Naive thymus-derived CD8-positive, alpha-beta T cell (primary cell): Measurements from ENCODE around the gene LSM12. TPM values are rescaled to one million over a fixed set of nuclear protein-coding genes. Genes with fewer than 3 reads are reported as not detected.
"Not testable (repeated sequence)": the region's sequence is repeated elsewhere in the genome, so short reads cannot be mapped to it uniquely, and the experiment has no call there.

Source experiments
- ATAC-seq, 2 donors: fragments of 150-1000 bp; cut with Tn5 transposase in 1 of 2; sonication (Bioruptor Pico), chemical (Tn5 transposase) in 1 of 2; 1 replicate in 1 of 2; 2 replicates in 1 of 2; pipeline ENCODE4 v1.10.0; 2021; ENCODE audit warnings: mild to moderate bottlenecking in 2 of 2, moderate library complexity in 2 of 2
- POLR2A ChIA-PET: fragments of 350-600 bp; sonication (Branson Sonifier 250); formaldehyde crosslinking; loops from one replicate; lab custom pipeline; 2021; ENCODE audit warnings: antibody characterized with exemption; lab: Charles Lee
- DNase-seq, 10 donors: peaks; one replicate each; pipeline versions ENCODE4 v3.0.0 to v3.0.0-alpha.2; 2020 to 2022
- H3K27ac Mint-ChIP-seq, 10 donors: one replicate each; pipeline ENCODE4 v1.8.0; 2020 to 2022; ENCODE audit warnings: mild to moderate bottlenecking in 10 of 10, mixed read lengths in 10 of 10, moderate library complexity in 4 of 10, inconsistent platforms in 1 of 10
- H3K27me3 Mint-ChIP-seq, 5 donors: one replicate each; pipeline ENCODE4 v1.8.0; 2021 to 2022; ENCODE audit warnings: mixed read lengths in 5 of 5
- H3K36me3 Mint-ChIP-seq, 3 donors: one replicate each; pipeline ENCODE4 v1.8.0; 2020 to 2022; ENCODE audit warnings: mixed read lengths in 3 of 3, mild to moderate bottlenecking in 2 of 3, inconsistent platforms in 1 of 3
- H3K4me1 Mint-ChIP-seq, 4 donors: one replicate each; pipeline ENCODE4 v1.8.0; 2021 to 2022; ENCODE audit warnings: mixed read lengths in 4 of 4
- H3K4me3 Mint-ChIP-seq, 10 donors: one replicate each; pipeline ENCODE4 v1.8.0; 2020 to 2022; ENCODE audit warnings: mild to moderate bottlenecking in 10 of 10, mixed read lengths in 10 of 10, moderate library complexity in 6 of 10, inconsistent platforms in 1 of 10
- H3K9me3 Mint-ChIP-seq, 9 donors: one replicate each; pipeline ENCODE4 v1.8.0; 2020 to 2022; ENCODE audit warnings: mixed read lengths in 9 of 9, mild to moderate bottlenecking in 3 of 9, inconsistent platforms in 1 of 9, moderate library complexity in 1 of 9
- polyA plus RNA-seq, 3 donors: library from polyadenylated mRNA; unstranded; fragments of 300-500 nt; fragmentation: Illumina TruSeq; gene quantifications; one replicate each; pipeline ENCODE4 v1.2.3, GENCODE V29; 2021
- total RNA-seq, 8 experiments: library from RNA in 2 of 8; stranded (reverse) in 2 of 8; gene quantifications; one replicate each; pipeline ENCODE4 v1.2.3 and lab custom pipeline; 2021 to 2026

Gene LSM12
- total and polyA plus RNA-seq, 5 experiments from 2014 or later, result 33.3 to 82.6 (median 63.4) TPM

GRCh38 chr17:44108440-44109311 is 42.2 kb upstream of the LSM12 start:
- DNase-seq (no peak), ATAC-seq (no peak)
- POLR2A ChIA-PET, result no interaction called here
- H3K36me3 Mint-ChIP-seq, result peaks cover 0 to 21% (median 0%) of the 10 kb centered on the region in 3 donors
- no peak overlapping the region for H3K4me3 Mint-ChIP-seq
- H3K9me3 Mint-ChIP-seq, result no peaks in the 10 kb centered on the region
- H3K4me1 Mint-ChIP-seq, result peaks cover 28 to 43% (median 38%) of the 10 kb centered on the region in 4 donors
- H3K27me3 Mint-ChIP-seq, result no peaks in the 10 kb centered on the region
- peak overlapping the region in 1 of 10 donors; percentile 21 for H3K27ac Mint-ChIP-seq

GRCh38 chr17:44106801-44107200 is 40.3 kb upstream of the LSM12 start:
- POLR2A ChIA-PET, result interaction anchor here (0.5 to 1.1 kb wide), 4 partner anchors 14 to 65 kb away, joined by 3 to 6 read pairs (median 4); partner anchors contain the start of gene HDAC5
- Mint-ChIP-seq H3K9me3 (no peaks in the 10 kb centered on the region), H3K36me3 (peaks cover 0 to 23% (median 2%) of the 10 kb centered on the region in 3 donors), H3K4me3 (no peak overlapping the region), H3K4me1 (peaks cover 18 to 32% (median 25%) of the 10 kb centered on the region in 4 donors), H3K27me3 (no peaks in the 10 kb centered on the region), H3K27ac (peak overlapping the region in 1 of 10 donors; percentile 35)
- DNase-seq, result no peak
- no peak for ATAC-seq

- Mint-ChIP-seq H3K4me3 (no peak overlapping the region), H3K27ac (no peak overlapping the region), H3K36me3 (peaks cover 0 to 25% (median 2%) of the 10 kb centered on the region in 3 donors), H3K9me3 (no peaks in the 10 kb centered on the region), H3K27me3 (no peaks in the 10 kb centered on the region), H3K4me1 (peaks cover 9 to 24% (median 19%) of the 10 kb centered on the region in 4 donors)
- no peak for DNase-seq
- ATAC-seq, result no peak
- POLR2A ChIA-PET, result interaction anchor here (0.6 kb wide), 1 partner anchor 405 kb away, joined by 3 read pairs; no protein-coding TSS in a partner anchor
Observed at GRCh38 chr17:44105941-44106340, 39.5 kb upstream of the LSM12 start.

- Mint-ChIP-seq H3K4me1 (peaks cover 6 to 20% (median 17%) of the 10 kb centered on the region in 4 donors), H3K27ac (no peak overlapping the region), H3K27me3 (no peaks in the 10 kb centered on the region)
Observed at GRCh38 chr17:44105483-44105882, 39.0 kb upstream of the LSM12 start.

DNA sequence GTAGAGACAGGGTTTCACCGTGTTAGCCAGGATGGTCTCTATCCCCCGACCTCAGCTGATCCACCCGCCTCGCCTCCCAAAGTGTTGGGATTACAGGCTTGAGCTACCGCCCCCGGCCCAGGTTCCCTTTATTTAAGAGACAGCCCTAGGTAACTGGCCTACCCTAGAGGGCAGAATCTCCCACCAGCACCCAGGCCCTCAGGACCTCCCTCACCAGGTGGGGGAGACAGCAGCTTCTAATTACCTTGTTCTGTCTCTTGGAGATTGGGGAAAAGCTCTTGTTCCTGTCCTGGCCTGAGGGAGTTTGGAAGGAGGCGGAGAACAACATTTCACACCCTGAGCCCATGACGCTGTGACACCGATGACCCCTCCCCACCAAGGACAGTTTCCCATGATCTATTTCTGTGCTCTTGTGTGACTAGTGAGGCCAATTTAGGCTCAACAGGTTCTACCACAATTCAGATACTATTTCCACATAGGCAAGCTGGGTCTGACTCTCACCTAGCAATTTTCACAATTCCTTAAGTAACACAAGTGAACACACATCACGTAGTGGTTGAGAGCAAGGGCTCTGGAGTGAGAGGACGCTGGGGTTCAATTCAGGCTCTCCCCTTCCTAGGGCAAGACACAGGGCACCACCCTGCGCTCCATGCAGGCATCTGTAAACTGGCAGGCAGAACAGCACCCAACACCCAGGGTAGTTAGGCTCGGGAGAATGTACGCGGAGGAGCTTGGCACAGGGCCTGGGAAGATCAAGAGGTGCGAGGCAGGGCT is 36.6 kb upstream of the LSM12 start:
- Mint-ChIP-seq H3K27ac (peak overlapping the region in 1 of 10 donors; percentile 57), H3K4me1 (peaks cover 6 to 19% (median 18%) of the 10 kb centered on the region in 4 donors), H3K27me3 (no peaks in the 10 kb centered on the region), H3K9me3 (no peaks in the 10 kb centered on the region), H3K36me3 (peaks cover 0 to 26% (median 2%) of the 10 kb centered on the region in 3 donors), H3K4me3 (no peak overlapping the region)
- ATAC-seq (no peak), DNase-seq (no peak)
- POLR2A ChIA-PET, result no interaction called here

More at GRCh38 chr17:44105483-44105882, 39.0 kb upstream of the LSM12 start:
- DNase-seq, result no peak
- Mint-ChIP-seq H3K4me3 (no peak overlapping the region), H3K36me3 (peaks cover 0 to 25% (median 2%) of the 10 kb centered on the region in 3 donors), H3K9me3 (no peaks in the 10 kb centered on the region)
- ATAC-seq, result no peak
- POLR2A ChIA-PET, result interaction anchor here (0.6 kb wide), 1 partner anchor 405 kb away, joined by 3 read pairs; no protein-coding TSS in a partner anchor

DNA sequence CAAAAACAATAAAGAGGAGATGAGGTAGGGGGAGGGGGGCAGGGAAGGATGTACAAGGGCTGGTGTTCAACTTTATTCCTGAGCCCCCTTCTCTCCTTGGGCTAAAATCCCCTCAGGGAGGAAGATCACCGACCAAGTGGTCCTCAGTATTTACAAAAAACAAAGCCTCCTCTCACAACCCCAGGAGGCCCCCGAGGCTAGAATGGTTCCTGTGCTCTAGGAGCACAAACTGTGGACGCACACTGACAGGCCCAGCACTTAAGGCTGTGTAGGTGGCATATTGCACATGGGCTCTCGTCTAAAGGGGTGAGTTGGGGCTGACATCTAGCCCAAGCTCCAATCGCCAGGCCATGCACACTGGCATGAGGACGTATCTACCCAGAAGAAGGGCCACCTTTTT is 35.4 kb upstream of the LSM12 start:
- Mint-ChIP-seq H3K36me3 (peaks cover 0 to 23% (median 2%) of the 10 kb centered on the region in 3 donors), H3K27ac (peak overlapping the region in 1 of 10 donors; percentile 38), H3K4me1 (peaks cover 3 to 19% (median 16%) of the 10 kb centered on the region in 4 donors)
- ATAC-seq, DNase-seq, H3K4me3 Mint-ChIP-seq, H3K27me3 Mint-ChIP-seq, H3K9me3 Mint-ChIP-seq: not testable (repeated sequence)
- POLR2A ChIA-PET, result interaction anchor here (0.7 to 1.2 kb wide), 2 partner anchors 115 to 118 kb away, joined by 3 to 4 read pairs; partner anchors contain the start of gene UBTF

GRCh38 chr17:44097110-44097958 is 30.9 kb upstream of the LSM12 start:
- Mint-ChIP-seq H3K4me1 (peaks cover 11 to 21% (median 16%) of the 10 kb centered on the region in 4 donors), H3K4me3 (no peak overlapping the region), H3K9me3 (no peaks in the 10 kb centered on the region), H3K27ac (no peak overlapping the region), H3K27me3 (no peaks in the 10 kb centered on the region), H3K36me3 (peaks cover 0 to 17% (median 0%) of the 10 kb centered on the region in 3 donors)
- POLR2A ChIA-PET, result no interaction called here
- no peak for ATAC-seq
- no peak for DNase-seq

- H3K4me3 Mint-ChIP-seq, result peak overlapping the region in 2 of 10 donors; percentile 10 to 49
- ATAC-seq (peak; percentile 15), DNase-seq (no peak)
- no peaks in the 10 kb centered on the region for H3K9me3 Mint-ChIP-seq
- peaks cover 9 to 21% (median 16%) of the 10 kb centered on the region in 4 donors for H3K4me1 Mint-ChIP-seq
- POLR2A ChIA-PET, result interaction anchor here (1.1 kb wide), 1 partner anchor 12 kb away, joined by 3 read pairs; no protein-coding TSS in a partner anchor
- H3K27me3 Mint-ChIP-seq, result no peaks in the 10 kb centered on the region
- peak overlapping the region in 7 of 10 donors; percentile 28 to 68 (median 46) for H3K27ac Mint-ChIP-seq
- H3K36me3 Mint-ChIP-seq, result peaks cover 0 to 26% (median 3%) of the 10 kb centered on the region in 3 donors
Observed at GRCh38 chr17:44095647-44096496, 29.4 kb upstream of the LSM12 start.

GRCh38 chr17:44095388-44095646 is 28.8 kb upstream of the LSM12 start:
- no peaks in the 10 kb centered on the region for H3K27me3 Mint-ChIP-seq
- H3K27ac Mint-ChIP-seq, result peak overlapping the region in 4 of 10 donors; percentile 27 to 48 (median 43)
- peaks cover 9 to 21% (median 16%) of the 10 kb centered on the region in 4 donors for H3K4me1 Mint-ChIP-seq
- no peak overlapping the region for H3K4me3 Mint-ChIP-seq
- ATAC-seq, result no peak
- peaks cover 0 to 32% (median 3%) of the 10 kb centered on the region in 3 donors for H3K36me3 Mint-ChIP-seq
- no peaks in the 10 kb centered on the region for H3K9me3 Mint-ChIP-seq
- POLR2A ChIA-PET, result interaction anchor here (1.1 kb wide), 1 partner anchor 12 kb away, joined by 3 read pairs; no protein-coding TSS in a partner anchor
- no peak for DNase-seq

GRCh38 chr17:44094701-44095387 is 28.4 kb upstream of the LSM12 start:
- no peak for ATAC-seq
- Mint-ChIP-seq H3K36me3 (peaks cover 0 to 30% (median 3%) of the 10 kb centered on the region in 3 donors), H3K9me3 (no peaks in the 10 kb centered on the region), H3K27me3 (no peaks in the 10 kb centered on the region), H3K4me1 (peaks cover 9 to 18% (median 16%) of the 10 kb centered on the region in 4 donors), H3K4me3 (no peak overlapping the region), H3K27ac (peak overlapping the region in 2 of 10 donors; percentile 27 to 48)
- DNase-seq, result no peak
- POLR2A ChIA-PET, result interaction anchor here (0.7 to 1.1 kb wide), 2 partner anchors 11 to 381 kb away, joined by 3 read pairs; no protein-coding TSS in a partner anchor
